Hematopoietic multipotent progenitor cell treated with erythropoietin and hydrocortisone succinate and interleukin-3 and kit ligand, for 4 days (in vitro differentiated cells): ENCODE results near the gene GPC1.

ENCODE experiments used
- DNase-seq: peaks from one replicate; pipeline ENCODE4 v3.0.0-alpha.2; 2015

Gene GPC1

GRCh38 chr2:240443891-240444301 is 8.4 kb downstream of the GPC1 start:
- DNase-seq: no peak

- DNase-seq: no peak
Observed at GRCh38 chr2:240444464-240444863, 9.0 kb downstream of the GPC1 start.

- DNase-seq: no peak
Observed at GRCh38 chr2:240445961-240446663, 10.6 kb downstream of the GPC1 start.

- no peak for DNase-seq
Observed at GRCh38 chr2:240446664-240447175, 11.3 kb downstream of the GPC1 start.

GRCh38 chr2:240447331-240447730 is 11.9 kb downstream of the GPC1 start:
- no peak for DNase-seq

- DNase-seq: no peak
Observed at GRCh38 chr2:240447934-240448333, 12.5 kb downstream of the GPC1 start.

GRCh38 chr2:240448387-240449274 is 13.2 kb downstream of the GPC1 start:
- no peak for DNase-seq

GRCh38 chr2:240449764-240450531 is 14.5 kb downstream of the GPC1 start:
- no peak for DNase-seq

GRCh38 chr2:240450532-240451107 is 15.2 kb downstream of the GPC1 start:
- no peak for DNase-seq

GRCh38 chr2:240451108-240451611 is 15.7 kb downstream of the GPC1 start:
- no peak for DNase-seq

- no peak for DNase-seq
Observed at GRCh38 chr2:240451791-240452461, 16.5 kb downstream of the GPC1 start.

- peak; percentile 57 for DNase-seq
Observed at GRCh38 chr2:240452462-240453256, 17.2 kb downstream of the GPC1 start.

- DNase-seq: no peak
Observed at GRCh38 chr2:240453461-240454105, 18.1 kb downstream of the GPC1 start.

GRCh38 chr2:240454106-240454901 is 18.8 kb downstream of the GPC1 start:
- DNase-seq: no peak

- no peak for DNase-seq
Observed at GRCh38 chr2:240455272-240455646, 19.8 kb downstream of the GPC1 start.

- no peak for DNase-seq
Observed at GRCh38 chr2:240455647-240456446, 20.4 kb downstream of the GPC1 start.

GRCh38 chr2:240456447-240457222 is 21.2 kb downstream of the GPC1 start:
- DNase-seq: no peak
